OCI-LY7 (cell line): ENCODE measurements around the gene DUSP9.

Experiments used
- CTCF ChIP-seq: fragments of 200-600 bp; sonication (generic); conservative IDR thresholded peaks from 2 replicates; pipeline ENCODE4 v1.5.1; 2014; ENCODE audit warnings: mild to moderate bottlenecking, antibody characterized with exemption, low read length, moderate library complexity, mixed read lengths
- EZH2phosphoT487 ChIP-seq: fragments of 200-600 bp; sonication (generic); IDR thresholded peaks from 2 replicates; pipeline ENCODE4 v1.6.1; 2018; ENCODE audit warnings: low read depth, borderline replicate concordance, mild to moderate bottlenecking, mixed run types, antibody characterized with exemption, low read length, moderate library complexity, mixed read lengths

- TF ChIP-seq CTCF, result no peak
- no peak for TF ChIP-seq EZH2phosphoT487
Observed at GRCh38 chrX:153646620-153647373, at the start of gene DUSP9.
